HT-29 (cell line): Measurements from ENCODE around the gene MARK2. TPM values are rescaled to one million over a fixed set of nuclear protein-coding genes. Genes with fewer than 3 reads are reported as not detected.

ENCODE experiments used
- DNase-seq: peaks from one replicate; pipeline ENCODE4 v3.0.0-alpha.2; 2015; ENCODE audit warnings: low spot score
- total RNA-seq: library from RNA; depleted of rRNA; stranded (reverse); fragments of >200 nt; shearing (Covaris generic); gene quantifications from 2 replicates; pipeline ENCODE4 v1.2.3, GENCODE V29; 2014

Gene MARK2
- total RNA-seq, 1 experiment from 2014 or later, result 96.1 TPM

DNA sequence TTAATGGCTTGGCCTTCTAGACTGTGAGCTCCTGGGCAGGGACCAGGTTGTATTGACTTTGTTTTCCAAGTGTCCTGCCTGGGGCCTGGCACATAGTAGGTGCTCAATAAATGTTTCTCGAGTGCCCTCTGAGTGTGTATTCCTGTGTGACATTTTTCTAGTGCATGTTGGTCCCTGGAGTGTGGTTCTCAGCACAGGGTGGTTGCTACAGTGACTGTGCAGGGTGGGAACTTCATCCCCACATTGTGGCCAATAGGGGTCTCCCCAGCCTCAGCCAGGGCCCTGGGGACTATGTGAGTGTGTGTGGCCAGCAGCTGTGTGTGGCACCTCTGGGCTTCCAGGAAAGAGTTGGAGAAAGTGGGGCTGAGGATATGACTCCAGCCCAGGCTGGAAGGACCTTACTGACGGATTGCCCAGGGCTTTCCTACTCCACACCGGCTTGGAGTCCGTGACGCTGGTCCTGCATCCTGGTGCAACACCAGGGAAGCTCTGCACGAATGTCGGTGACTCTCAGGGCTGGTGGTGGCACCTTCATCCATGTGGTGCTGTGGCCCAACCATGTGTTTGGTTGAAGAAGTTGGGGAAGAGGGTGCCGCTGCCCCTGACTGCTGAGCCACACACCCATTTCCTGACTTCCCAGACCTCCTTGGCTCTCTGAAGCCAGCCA, 9.0 kb upstream of the MARK2 start:
- peak; percentile 71 for DNase-seq

DNA sequence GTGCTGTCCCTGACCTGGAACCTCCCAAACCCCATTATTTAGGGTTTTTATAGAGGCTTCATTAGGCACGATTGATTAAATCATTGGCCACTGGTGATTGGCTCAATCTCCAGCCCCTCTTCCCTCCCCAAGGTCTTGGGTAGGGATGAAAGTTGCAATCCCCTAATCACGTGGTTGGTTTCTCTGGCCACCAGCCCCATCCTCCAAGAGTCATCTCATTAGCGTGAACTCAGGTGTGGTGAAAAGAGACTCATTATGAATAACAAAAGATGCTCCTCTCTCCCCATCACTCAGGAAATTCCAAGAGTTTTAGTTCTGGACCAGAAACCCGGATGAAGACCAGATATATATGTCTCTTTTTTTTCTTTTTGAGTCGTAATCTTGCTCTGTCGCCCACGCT, 7.6 kb upstream of the MARK2 start:
- no peak for DNase-seq

DNA sequence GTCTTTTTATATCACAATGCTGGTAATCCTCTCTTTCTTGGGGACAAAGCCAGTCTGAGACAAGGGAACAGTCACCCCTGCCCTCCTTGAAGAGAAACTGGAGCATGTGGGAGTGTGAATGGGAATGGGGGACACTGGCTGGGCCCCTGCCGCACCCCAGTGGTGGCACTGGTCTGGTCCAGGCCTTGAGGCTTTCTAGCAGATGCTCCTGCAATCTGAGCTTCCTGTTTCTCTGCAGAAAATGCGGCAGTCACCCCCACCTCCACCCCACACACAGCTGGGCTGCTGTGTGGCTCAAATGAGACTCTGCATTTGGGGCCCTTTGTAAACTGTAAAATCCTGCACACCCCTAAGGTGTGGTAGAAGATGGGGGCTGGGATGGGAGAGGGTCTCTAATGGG, 6.6 kb upstream of the MARK2 start:
- DNase-seq, result no peak

DNA sequence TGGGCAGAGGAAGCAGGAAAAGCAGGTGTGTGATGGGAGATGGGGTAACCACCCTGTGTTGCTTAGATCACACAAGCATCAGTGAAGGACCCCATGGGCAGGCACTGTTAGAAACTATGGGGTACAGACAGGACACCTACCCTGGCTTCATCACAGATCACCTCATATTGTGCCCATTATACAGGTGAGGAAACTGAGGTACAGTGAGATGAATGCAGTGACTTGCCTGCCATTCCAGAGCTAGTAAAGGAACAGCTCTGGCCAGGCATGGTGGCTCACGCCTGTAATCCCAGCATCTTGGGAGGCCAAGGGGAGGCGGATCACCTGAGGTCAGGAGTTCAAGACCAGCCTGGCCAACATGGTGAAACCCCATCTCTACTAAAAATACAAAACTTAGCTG, 5.9 kb upstream of the MARK2 start:
- no peak for DNase-seq

DNA sequence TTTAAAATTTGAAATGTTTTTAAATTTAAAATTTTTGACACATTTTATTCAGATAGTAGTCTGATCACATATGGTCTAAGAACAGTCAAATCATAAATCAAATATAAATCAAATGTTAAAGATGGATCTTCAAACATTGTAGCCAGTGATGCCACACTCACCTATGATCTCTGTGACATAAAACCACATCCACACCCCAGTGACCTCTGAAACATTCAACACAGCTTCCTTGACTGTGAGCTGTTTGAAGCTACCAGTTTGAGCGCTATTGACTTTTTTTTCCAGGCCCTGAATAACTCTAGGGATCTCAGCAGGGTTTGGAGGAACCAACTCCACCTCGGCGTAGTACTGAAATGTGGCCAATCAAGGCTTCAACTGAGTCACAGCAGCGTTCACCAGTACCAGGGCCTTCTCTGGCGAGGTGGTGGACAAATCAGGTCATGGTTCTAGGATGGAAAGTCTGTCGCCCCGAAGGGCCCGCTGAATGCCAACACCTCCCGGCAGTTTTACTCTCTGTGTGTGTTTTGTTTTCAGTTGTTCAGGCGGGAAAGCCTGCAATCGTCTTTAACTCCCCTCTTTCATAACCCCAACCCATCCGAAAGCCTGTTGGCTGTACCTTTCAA, 4.3 kb upstream of the MARK2 start:
- DNase-seq, result no peak

DNA sequence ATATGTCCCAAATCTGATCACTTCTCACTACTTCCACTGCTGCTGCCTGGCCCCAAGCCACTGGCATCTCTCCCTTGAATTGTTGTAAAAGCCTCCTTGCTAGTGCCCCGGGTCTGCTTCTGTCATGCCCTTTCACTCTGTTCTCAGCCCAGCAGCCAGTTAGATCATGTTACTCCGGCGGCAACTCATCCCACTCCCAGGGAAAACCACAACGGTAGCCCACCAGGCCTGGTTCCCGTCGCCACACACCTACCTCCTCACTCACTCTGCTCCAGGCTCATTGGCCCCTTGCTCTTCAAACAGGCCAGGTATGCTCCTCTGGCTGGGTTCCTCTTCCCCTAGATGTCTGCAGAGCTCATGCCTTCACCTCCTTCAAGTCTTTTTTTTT, 3.8 kb upstream of the MARK2 start:
- no peak for DNase-seq

DNA sequence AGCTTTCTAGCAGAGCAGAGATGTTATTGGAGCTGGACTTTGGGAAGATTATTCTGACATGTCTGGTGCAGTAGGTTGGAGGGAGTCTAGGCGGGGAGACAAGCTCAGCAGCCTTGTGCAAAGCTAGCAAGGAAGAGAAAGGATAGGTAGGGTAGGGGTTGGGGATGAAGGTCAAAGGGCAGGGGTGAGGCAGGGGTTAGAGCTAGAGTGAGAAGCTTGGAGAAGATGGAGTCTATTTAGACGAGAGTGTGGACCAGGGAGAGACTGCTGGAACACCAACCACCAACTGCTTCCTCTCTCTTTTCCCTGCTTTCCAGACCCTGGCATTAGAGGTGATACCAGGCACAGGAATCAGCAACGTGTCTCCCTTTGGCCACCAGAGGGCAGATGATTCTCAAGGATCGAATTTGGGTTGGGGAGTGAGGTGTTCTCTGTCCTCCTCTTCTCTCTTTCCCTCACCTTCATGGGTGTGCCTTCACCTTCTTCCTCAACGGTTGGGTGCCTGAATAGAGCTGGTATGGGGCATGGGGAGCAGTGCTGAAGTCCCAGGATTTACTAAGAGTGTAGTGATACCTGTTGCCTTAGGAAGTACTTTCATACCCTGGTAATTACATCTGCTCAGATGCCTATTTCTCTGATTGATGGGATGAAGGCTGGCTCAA, 1.8 kb upstream of the MARK2 start:
- DNase-seq, result peak; percentile 97

DNA sequence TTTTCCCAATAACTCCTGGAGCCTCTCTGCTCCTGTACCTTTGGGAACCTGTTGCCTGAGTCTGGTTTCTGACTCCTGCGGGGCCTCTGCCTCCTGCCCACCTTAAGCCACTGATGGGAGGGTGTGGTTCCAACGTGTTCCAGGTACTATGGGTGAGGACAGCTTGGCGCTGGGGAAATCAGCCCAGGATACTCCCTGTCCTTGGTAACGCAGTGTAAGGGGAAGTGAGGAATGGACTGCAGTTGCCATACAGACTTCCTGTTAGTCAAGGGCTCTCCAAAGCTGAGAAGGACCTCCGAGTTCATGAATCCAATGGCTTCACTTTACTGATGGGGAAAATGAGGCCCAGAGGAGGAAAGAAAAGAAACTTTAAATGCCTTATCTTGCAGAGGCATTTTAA, 1.2 kb upstream of the MARK2 start:
- DNase-seq, result no peak

DNA sequence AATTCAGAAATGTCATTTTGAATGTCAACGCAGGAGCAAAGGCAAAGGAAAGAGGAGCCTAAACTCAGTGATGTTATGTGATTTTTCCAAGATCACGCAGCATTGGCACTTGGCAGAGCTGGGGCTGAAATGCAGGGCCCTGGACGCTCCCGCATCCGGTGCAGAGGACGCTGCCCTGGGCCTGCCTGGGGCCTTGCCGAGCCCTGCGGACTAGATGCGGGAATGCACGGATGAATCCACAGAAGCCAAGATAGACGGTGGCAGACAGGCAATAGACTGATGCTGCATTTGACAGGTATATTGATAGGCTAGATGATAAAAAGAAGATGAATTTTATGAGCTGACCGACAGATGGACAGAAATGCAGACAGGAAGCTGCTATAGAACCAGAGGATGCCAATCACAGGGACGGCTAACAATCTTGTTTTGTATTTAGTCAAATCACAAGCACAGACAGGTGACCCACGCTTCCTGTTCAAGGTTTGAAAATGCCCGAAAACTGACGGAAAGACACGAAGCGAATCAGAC, 696 bp upstream of the MARK2 start:
- no peak for DNase-seq

DNA sequence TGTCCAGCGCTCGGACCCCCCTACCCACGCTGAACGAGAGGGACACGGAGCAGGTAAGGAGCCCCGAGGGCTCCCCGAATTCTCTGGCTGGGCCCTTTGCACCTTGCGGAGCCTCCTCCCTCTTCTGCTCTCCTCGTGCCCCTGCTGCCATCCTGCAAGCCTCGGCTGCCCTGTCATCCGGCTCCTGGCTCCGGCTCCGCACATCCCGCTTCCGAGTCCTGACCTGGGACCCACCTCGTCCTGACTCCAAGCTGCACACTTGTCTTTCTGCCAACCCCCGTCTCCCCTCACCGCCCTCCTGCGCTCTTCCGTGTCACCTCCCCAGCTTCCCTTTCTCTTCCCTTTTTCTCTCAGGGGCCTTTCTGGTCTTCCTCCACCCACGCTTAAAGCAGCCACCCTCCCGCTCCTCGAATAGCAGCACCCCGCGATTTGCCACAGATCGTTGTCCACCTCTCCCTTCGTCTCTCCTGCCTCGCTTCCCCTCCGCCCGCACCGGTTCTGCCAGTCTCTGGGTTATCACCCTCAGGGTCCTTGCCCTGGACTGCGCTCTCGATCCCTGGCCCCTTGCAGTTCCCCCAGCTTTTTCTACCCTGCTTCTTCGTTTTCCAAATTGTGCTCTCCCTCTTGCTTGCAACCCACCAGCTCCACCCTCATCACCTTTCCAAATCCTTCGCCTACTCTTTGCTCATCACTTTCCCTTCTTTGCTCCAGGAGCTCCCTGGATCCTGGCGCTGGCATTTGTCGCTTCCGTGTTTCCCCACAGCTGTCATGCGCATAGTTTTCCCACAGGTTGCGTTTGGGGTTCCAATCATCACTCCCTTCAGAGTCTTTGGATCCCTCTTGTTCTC, 822 bp downstream of the MARK2 start:
- DNase-seq, result peak; percentile 58

DNA sequence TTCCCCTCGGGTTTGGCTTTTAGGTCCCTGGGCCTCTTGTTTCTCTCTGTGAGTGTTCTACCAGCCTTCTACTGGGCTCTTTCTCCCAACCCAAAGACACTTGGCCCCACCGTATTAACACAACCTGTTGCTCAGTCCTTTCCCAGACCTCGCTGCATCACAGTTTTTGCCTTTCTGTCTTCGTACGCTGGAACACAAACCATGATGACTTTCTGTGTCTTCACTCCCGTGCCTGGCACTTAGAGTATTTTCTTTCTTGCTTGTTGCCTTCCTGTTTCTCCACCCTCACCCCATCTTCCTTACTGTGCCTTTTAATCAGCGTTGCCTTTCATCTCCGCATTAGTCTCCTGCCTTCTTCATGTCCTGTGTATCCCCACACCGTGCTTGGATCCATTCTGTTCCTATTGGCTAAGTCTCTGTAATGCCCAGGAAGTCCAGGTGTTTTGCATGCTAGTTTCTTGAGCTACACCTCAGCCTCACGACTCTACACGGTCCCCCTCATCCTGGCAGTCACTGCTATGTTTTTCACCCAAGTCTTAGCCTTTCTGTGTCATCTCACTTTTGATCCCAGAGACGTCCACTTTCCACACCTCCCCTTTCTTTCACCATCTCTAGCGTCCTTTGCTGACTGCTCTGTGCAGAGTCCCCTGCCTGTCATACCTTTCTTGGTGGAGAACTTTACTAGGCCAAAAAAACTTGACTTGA, 1.6 kb downstream of the MARK2 start:
- peak; percentile 36 for DNase-seq

DNA sequence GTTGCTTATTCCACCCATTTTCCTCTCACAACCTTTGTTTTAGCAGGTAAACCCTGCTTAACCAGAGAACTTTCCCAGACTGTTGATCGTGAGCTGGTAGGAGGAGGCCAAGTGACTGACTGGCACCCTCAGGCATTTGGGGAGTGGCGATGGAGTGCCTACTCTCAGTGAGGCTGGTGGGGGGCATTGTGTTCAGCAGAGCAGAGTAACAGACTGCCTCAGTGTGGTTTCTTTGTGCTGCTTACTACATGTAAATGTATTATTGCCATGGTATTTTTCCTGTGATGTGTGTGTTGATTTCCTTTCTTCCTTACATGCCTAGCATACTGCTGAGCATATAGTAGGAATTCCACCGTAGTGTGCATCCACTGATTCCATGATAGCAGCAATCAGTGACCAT, 2.6 kb downstream of the MARK2 start:
- DNase-seq, result peak; percentile 25

DNA sequence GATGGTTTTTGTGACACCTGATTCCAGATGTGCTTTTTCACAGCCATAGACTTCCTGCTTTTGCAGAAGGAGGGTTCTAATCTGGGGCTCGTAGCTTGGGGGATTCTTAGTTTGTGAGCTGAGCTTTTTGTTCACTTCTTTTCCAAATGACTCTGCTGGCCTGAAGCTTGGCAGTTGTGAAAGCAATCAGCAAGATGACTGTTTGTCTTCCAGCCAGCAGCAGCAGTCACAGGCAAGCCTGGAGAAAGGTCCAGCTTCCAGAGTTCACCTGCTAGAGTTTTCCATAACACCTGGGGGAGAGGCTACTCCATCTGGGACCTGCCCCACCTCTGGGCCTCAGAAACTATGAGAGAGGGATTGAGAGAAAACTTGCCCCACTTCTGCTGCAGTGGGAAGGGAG, 4.1 kb downstream of the MARK2 start:
- DNase-seq, result no peak

DNA sequence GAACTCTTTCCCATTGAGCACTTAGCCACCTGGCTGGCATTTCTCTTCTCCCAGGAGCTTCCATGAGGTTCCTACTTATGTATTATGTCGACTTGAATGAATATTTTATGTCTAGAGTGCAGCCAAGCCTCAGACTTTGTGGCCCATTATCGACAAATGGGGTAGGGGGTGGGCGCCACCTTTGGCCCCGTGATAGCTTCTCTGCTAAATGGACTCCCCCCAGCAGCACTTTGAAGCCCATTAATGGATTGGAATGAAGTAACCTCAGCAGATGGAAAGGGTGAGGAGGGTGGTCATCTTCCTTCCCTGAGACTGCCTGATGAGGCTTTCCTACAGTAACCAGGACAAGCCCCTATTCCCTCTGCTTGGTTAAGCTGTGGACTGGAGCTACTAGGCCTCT, 5.9 kb downstream of the MARK2 start:
- DNase-seq, result no peak

DNA sequence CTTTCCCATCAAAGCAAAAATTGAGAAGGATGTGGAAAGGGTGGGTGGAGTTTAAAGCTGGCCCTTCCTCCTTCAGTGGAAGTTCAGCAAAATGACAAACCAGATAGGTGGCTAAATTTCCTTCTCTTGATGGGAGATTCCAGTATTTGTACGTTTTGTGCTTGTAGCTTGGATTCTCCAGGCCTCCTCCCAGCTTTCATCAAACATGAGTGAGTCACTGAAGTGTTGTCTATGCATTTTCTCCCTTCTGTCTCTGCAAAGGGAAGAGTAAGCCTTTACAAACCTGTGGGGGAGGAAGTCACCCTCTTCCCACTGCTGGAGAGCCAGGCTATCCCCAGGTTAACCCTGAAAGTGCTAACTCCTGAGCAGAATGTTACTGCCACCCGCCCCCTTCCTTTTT, 6.4 kb downstream of the MARK2 start:
- DNase-seq, result peak; percentile 37

DNA sequence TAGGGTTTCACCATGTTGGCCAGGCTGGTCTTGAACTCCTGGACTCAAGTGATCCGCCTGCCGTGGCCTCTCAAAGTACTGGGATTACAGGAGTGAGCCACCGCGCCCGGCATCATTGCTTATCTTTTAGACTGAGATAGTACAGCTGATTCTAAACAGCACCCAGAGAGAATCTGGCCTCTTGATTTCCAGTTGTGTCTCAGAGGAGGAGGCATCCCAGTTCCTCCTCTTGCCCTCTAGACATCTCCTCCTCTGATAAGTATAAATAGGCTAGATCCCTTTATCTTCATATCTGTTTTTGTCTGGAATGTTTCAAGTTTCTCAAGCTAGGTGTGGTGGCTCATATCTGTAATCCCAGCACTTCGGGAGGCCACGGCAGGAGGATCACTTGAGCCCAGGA, 7.0 kb downstream of the MARK2 start:
- no peak for DNase-seq

DNA sequence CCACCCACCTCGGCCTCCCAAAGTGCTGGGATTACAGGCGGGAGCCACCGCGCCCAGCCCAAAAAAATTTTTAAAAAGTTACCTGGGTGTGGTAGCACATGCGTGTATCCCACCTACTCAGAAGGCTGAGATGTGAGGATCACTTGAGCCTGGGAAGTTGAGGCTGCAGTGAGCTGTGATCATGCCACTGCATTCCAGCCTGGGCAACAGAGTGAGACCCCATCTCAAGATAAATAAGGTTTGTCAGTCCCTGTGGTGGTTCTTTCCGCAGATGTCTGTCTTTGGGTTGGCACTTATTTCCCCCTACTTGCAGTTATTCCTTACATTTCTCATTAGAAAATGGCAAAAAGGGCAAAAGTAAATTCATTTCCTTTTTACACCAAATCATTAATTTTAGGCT, 8.0 kb downstream of the MARK2 start:
- DNase-seq, result no peak

DNA sequence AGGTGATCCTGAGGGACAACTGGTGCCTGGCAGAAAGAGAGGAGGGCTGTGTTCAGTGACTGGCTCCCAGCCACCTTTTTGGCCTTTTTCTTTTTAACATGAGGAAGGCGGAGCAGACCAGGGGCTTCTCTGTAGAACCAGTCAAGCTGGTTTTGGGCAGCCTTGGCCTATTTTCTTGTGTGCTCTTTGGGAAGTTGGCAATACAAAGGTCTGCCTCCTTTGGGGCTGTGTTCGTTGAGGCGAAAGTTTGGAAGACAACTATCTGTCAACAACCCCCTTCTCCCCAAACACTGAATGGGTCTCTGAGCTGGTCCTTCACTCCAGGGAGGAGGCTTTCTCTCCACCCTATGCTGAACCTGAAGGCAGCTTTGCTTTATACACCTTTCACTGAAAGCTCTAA, 8.5 kb downstream of the MARK2 start:
- peak; percentile 89 for DNase-seq

DNA sequence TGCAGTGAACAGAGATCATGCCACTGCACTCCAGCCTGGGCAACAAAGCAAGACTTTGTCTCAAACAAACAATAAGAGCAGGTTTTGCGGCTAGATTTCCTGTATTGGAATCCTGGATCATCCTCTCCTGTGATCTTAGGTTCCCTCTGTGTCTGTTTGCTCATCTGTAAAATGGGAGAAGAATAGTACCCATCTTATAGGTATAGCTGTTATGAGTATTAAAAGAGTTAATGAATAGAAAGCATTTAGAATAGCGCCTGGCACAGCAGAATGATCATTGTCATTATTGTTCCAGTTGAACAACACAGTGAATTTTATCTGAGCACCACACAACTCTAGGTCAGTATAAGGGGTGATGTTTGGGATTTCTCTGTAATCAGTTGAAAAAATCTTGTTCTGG, 10.8 kb downstream of the MARK2 start:
- no peak for DNase-seq

DNA sequence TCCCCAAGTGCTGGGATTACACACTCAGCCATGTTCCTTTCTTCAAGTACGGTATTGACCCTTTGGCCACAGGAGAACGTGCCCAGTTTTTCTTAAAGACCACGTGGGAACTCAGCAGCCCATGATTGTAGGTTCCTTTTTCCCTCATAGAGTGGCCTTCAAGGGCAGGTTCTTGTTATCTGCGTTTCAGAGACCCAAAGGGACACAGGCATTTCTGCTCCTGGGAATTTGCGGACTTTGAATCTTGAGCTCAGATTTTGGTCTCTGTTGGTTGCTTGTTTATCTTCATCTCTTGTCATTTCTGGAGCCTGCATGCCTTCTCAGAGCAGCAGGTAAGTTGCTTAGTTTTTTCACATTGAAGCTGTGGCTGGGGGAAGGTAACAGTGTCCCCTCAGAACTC, 12.0 kb downstream of the MARK2 start:
- no peak for DNase-seq

DNA sequence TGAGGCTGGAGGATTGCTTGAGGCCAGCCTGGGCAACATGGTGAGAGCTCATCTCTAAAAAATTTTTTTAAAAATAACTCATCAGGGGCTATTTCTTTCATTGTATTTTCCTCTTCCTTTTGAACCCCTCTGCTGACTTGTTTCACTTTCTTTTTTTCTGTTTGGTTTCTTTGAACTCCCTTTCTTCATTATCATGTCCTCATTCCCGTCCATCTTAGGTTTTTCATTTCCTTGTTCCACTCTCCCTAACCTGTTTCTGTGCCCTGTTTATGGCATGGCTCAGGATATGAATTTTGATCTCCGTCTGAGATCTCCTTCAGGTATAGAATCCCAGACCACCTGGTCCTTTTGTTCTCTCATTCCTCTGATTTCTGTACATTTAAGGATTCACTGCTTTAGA, 12.5 kb downstream of the MARK2 start:
- no peak for DNase-seq

DNA sequence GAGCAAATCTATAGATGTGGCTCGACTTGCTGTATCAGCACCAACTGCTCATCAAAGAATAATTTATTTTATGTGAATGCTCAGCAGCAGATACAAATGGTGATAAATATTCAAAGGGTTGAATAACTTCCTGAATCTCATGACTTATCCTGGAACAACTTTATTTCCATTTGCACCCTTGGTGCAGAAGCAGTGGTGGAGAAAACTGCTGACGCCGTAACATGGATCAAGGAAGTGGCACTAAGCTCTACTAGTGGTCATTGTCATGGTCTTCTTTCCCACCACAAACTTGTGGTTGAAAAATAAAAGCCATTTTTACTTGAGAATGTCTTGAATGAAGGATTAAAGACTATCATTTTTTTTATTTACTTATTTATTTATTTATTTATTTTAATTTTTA, 14.6 kb downstream of the MARK2 start:
- no peak for DNase-seq
